ENCODE data around the gene LRRC7. TPM values are rescaled to one million over a fixed set of nuclear protein-coding genes. Genes with fewer than 3 reads are reported as not detected.
"Not testable (repeated sequence)": the region's sequence is repeated elsewhere in the genome, so short reads cannot be mapped to it uniquely, and the experiment has no call there.

The LRRC7 gene
- total and polyA plus RNA-seq, 2 donors (not counting 1 experiment from before 2014, with no cell fraction given), result 0.03 TPM; not detected in 1

- H3K36me3 ChIP-seq (ENCODE audit: control insufficient read depth, insufficient read depth, low read length), result no peaks in the 10 kb centered on the region
- no peak overlapping the region for H2AFZ ChIP-seq (ENCODE audit: low read length)
- H3K27me3 ChIP-seq (ENCODE audit: control insufficient read depth, insufficient read depth, low read length), result no peaks in the 10 kb centered on the region
- no peaks in the 10 kb centered on the region for H3K4me1 ChIP-seq (ENCODE audit: control insufficient read depth, extremely low read depth, insufficient read depth, low read length)
- H3K4me3 ChIP-seq (replicated peaks in 1 of 4; ENCODE audit: control extremely low read depth in 1 of 4, insufficient read depth in 1 of 4, low read depth in 3 of 4, low read length in 4 of 4), result no peak overlapping the region
- no peak overlapping the region for H3K4me2 ChIP-seq (ENCODE audit: extremely low read depth, insufficient read depth, low read length)
- no peak for TF ChIP-seq CTCF (conservative IDR thresholded peaks at IDR 0.05 in 1 of 2, IDR thresholded peaks at IDR 0.05 in 1 of 2; ENCODE audit: low read depth in 1 of 2, low read length in 2 of 2)
- no peak for TF ChIP-seq EZH2 (IDR thresholded peaks at IDR 0.05; ENCODE audit: low read length, missing control alignments)
- no peak overlapping the region for H3K9ac ChIP-seq (ENCODE audit: insufficient read depth, low read length)
- no peaks in the 10 kb centered on the region for H3K79me2 ChIP-seq (ENCODE audit: control insufficient read depth, insufficient read depth, low read length)
- H3K9me3 ChIP-seq (ENCODE audit: control insufficient read depth, insufficient read depth, low read depth, low read length), result no peaks in the 10 kb centered on the region
- H4K20me1 ChIP-seq (ENCODE audit: control insufficient read depth, extremely low read depth, insufficient read depth, low read length), result no peaks in the 10 kb centered on the region
- H3K27ac ChIP-seq (ENCODE audit: insufficient read depth, low read length), result no peak overlapping the region
- no peak for DNase-seq (ENCODE audit: low read depth in 2 of 2)
Measured at GRCh38 chr1:69711190-69711930, 143.6 kb downstream of the LRRC7 start.

GRCh38 chr1:69717834-69718233 lies 150.1 kb downstream of the LRRC7 start:
- not testable (repeated sequence) for H3K27ac ChIP-seq (ENCODE audit: insufficient read depth, low read length); H3K79me2 ChIP-seq (ENCODE audit: control insufficient read depth, insufficient read depth, low read length); H3K36me3 ChIP-seq (ENCODE audit: control insufficient read depth, insufficient read depth, low read length); H4K20me1 ChIP-seq (ENCODE audit: control insufficient read depth, extremely low read depth, insufficient read depth, low read length); H3K4me2 ChIP-seq (ENCODE audit: extremely low read depth, insufficient read depth, low read length); H3K9ac ChIP-seq (ENCODE audit: insufficient read depth, low read length); H3K9me3 ChIP-seq (ENCODE audit: control insufficient read depth, insufficient read depth, low read depth, low read length); H3K4me1 ChIP-seq (ENCODE audit: control insufficient read depth, extremely low read depth, insufficient read depth, low read length); H3K27me3 ChIP-seq (ENCODE audit: control insufficient read depth, insufficient read depth, low read length); H3K4me3 ChIP-seq (replicated peaks in 1 of 4; ENCODE audit: control extremely low read depth in 1 of 4, insufficient read depth in 1 of 4, low read depth in 3 of 4, low read length in 4 of 4); H2AFZ ChIP-seq (ENCODE audit: low read length); DNase-seq (ENCODE audit: low read depth in 2 of 2)

- Histone ChIP-seq H3K79me2 (ENCODE audit: control insufficient read depth, insufficient read depth, low read length) (no peaks in the 10 kb centered on the region), H4K20me1 (ENCODE audit: control insufficient read depth, extremely low read depth, insufficient read depth, low read length) (no peaks in the 10 kb centered on the region), H3K4me1 (ENCODE audit: control insufficient read depth, extremely low read depth, insufficient read depth, low read length) (no peaks in the 10 kb centered on the region), H3K4me2 (ENCODE audit: extremely low read depth, insufficient read depth, low read length) (no peak overlapping the region), H3K27ac (ENCODE audit: insufficient read depth, low read length) (no peak overlapping the region), H2AFZ (ENCODE audit: low read length) (no peak overlapping the region), H3K9me3 (ENCODE audit: control insufficient read depth, insufficient read depth, low read depth, low read length) (no peaks in the 10 kb centered on the region), H3K27me3 (ENCODE audit: control insufficient read depth, insufficient read depth, low read length) (no peaks in the 10 kb centered on the region), H3K4me3 (replicated peaks in 1 of 4; ENCODE audit: control extremely low read depth in 1 of 4, insufficient read depth in 1 of 4, low read depth in 3 of 4, low read length in 4 of 4) (no peak overlapping the region), H3K36me3 (ENCODE audit: control insufficient read depth, insufficient read depth, low read length) (no peaks in the 10 kb centered on the region), H3K9ac (ENCODE audit: insufficient read depth, low read length) (no peak overlapping the region)
- no peak for DNase-seq (ENCODE audit: low read depth in 2 of 2)
- TF ChIP-seq EZH2 (IDR thresholded peaks at IDR 0.05; ENCODE audit: low read length, missing control alignments) (no peak), CTCF (conservative IDR thresholded peaks at IDR 0.05 in 1 of 2, IDR thresholded peaks at IDR 0.05 in 1 of 2; ENCODE audit: low read depth in 1 of 2, low read length in 2 of 2) (no peak)
Measured at GRCh38 chr1:69728206-69728605, 160.5 kb downstream of the LRRC7 start.

Measured in fibroblast of lung (primary cell).